Measurements from ENCODE around the gene C5orf47. TPM values are rescaled to one million over a fixed set of nuclear protein-coding genes. Genes with fewer than 3 reads are reported as not detected.

C5orf47 gene
- total RNA-seq, 1 donor from 2014 or later = 0.69 TPM

GRCh38 chr5:174022384-174023095, 33.6 kb downstream of the C5orf47 start:
- Histone ChIP-seq H3K9me3 (ENCODE audit: low read depth) (no peaks in the 10 kb centered on the region), H3K27ac (no peak overlapping the region), H3K4me3 (no peak overlapping the region), H3K4me1 (peaks cover 10% of the 10 kb centered on the region), H3K36me3 (no peaks in the 10 kb centered on the region), H3F3A (ENCODE audit: low read depth) (no peaks in the 10 kb centered on the region), H3K4me2 (no peak overlapping the region), H3K27me3 (no peaks in the 10 kb centered on the region), H3K9ac (no peak overlapping the region), H2AFZ (replicated peaks) (peak overlapping the region; percentile 9), H3K79me2 (ENCODE audit: low read depth) (no peaks in the 10 kb centered on the region), H4K20me1 (ENCODE audit: low read depth) (no peaks in the 10 kb centered on the region)
- Mint-ChIP-seq H3K36me3 (no peaks in the 10 kb centered on the region), H3K27me3 (ENCODE audit: insufficient read depth, low read depth) (no peaks in the 10 kb centered on the region), H3K4me1 (peaks cover 11% of the 10 kb centered on the region), H3K27ac (peak overlapping the region; percentile 27), H3K4me3 (no peak overlapping the region), H3K9me3 (peaks cover 8% of the 10 kb centered on the region)
- peak; percentile 34 for DNase-seq (ENCODE audit: low spot score)
- TF ChIP-seq EZH2 (IDR thresholded peaks at IDR 0.05) = no peak
- no peak for TF ChIP-seq EZH2phosphoT487 (IDR thresholded peaks at IDR 0.05)
- no peak for TF ChIP-seq CTCF (IDR thresholded peaks at IDR 0.05)

GRCh38 chr5:174030286-174030685, 41.3 kb downstream of the C5orf47 start:
- Histone ChIP-seq H3K9me3 (ENCODE audit: low read depth) (no peaks in the 10 kb centered on the region), H3K4me2 (no peak overlapping the region), H3K36me3 (no peaks in the 10 kb centered on the region), H2AFZ (replicated peaks) (no peak overlapping the region), H3K27me3 (no peaks in the 10 kb centered on the region), H3K4me3 (no peak overlapping the region), H3K9ac (no peak overlapping the region), H3K79me2 (ENCODE audit: low read depth) (no peaks in the 10 kb centered on the region), H3K4me1 (no peaks in the 10 kb centered on the region), H4K20me1 (ENCODE audit: low read depth) (no peaks in the 10 kb centered on the region), H3K27ac (no peak overlapping the region), H3F3A (ENCODE audit: low read depth) (no peaks in the 10 kb centered on the region)
- Mint-ChIP-seq H3K4me1 (no peaks in the 10 kb centered on the region), H3K9me3 (peaks cover 19% of the 10 kb centered on the region), H3K27ac (no peak overlapping the region), H3K27me3 (ENCODE audit: insufficient read depth, low read depth) (peaks cover 4% of the 10 kb centered on the region), H3K36me3 (no peaks in the 10 kb centered on the region), H3K4me3 (no peak overlapping the region)
- no peak for TF ChIP-seq CTCF (IDR thresholded peaks at IDR 0.05)
- no peak for TF ChIP-seq EZH2phosphoT487 (IDR thresholded peaks at IDR 0.05)
- TF ChIP-seq EZH2 (IDR thresholded peaks at IDR 0.05) = no peak
- DNase-seq (ENCODE audit: low spot score) = no peak

- Mint-ChIP-seq H3K4me3 (no peak overlapping the region), H3K36me3 (no peaks in the 10 kb centered on the region), H3K9me3 (no peaks in the 10 kb centered on the region), H3K27ac (no peak overlapping the region), H3K27me3 (ENCODE audit: insufficient read depth, low read depth) (peaks cover 8% of the 10 kb centered on the region), H3K4me1 (no peaks in the 10 kb centered on the region)
- H3K79me2 ChIP-seq (ENCODE audit: low read depth) = no peaks in the 10 kb centered on the region
- no peak overlapping the region for H3K27ac ChIP-seq
- no peak for TF ChIP-seq EZH2phosphoT487 (IDR thresholded peaks at IDR 0.05)
- no peak for TF ChIP-seq EZH2 (IDR thresholded peaks at IDR 0.05)
- TF ChIP-seq CTCF (IDR thresholded peaks at IDR 0.05) = no peak
- H3F3A ChIP-seq (ENCODE audit: low read depth) = no peaks in the 10 kb centered on the region
- no peaks in the 10 kb centered on the region for H3K36me3 ChIP-seq
- no peak overlapping the region for H3K4me2 ChIP-seq
- H3K9ac ChIP-seq = no peak overlapping the region
- H4K20me1 ChIP-seq (ENCODE audit: low read depth) = no peaks in the 10 kb centered on the region
- no peak overlapping the region for H3K4me3 ChIP-seq
- H3K9me3 ChIP-seq (ENCODE audit: low read depth) = no peaks in the 10 kb centered on the region
- H3K27me3 ChIP-seq = no peaks in the 10 kb centered on the region
- no peak overlapping the region for H2AFZ ChIP-seq (replicated peaks)
- DNase-seq (ENCODE audit: low spot score) = no peak
- no peaks in the 10 kb centered on the region for H3K4me1 ChIP-seq
Observed at GRCh38 chr5:174044466-174045254, 55.7 kb downstream of the C5orf47 start.
